ENCODE results near the gene LY6G5B.

GRCh38 chr6:31676904-31677303 is 7.1 kb downstream of the LY6G5B start:
- TF ChIP-seq GATA3 (IDR thresholded peaks at IDR 0.05; ENCODE audit: low read depth, low read length) (no peak), GATA2 (IDR thresholded peaks at IDR 0.05; ENCODE audit: low read depth, low read length) (no peak)

Data from SH-SY5Y (cell line).